Measurements from ENCODE around the gene CYREN. TPM values are rescaled to one million over a fixed set of nuclear protein-coding genes. Genes with fewer than 3 reads are reported as not detected.
A peak's percentile ranks its signal among the peaks of the same experiment; 100 is the strongest.

Gene CYREN
- total and polyA plus RNA-seq, 9 of the 15 experiments (the other 6 are each of a cell fraction or from before 2014, with no cell fraction given), result 13.9 to 108 (median 88.8) TPM

DNA sequence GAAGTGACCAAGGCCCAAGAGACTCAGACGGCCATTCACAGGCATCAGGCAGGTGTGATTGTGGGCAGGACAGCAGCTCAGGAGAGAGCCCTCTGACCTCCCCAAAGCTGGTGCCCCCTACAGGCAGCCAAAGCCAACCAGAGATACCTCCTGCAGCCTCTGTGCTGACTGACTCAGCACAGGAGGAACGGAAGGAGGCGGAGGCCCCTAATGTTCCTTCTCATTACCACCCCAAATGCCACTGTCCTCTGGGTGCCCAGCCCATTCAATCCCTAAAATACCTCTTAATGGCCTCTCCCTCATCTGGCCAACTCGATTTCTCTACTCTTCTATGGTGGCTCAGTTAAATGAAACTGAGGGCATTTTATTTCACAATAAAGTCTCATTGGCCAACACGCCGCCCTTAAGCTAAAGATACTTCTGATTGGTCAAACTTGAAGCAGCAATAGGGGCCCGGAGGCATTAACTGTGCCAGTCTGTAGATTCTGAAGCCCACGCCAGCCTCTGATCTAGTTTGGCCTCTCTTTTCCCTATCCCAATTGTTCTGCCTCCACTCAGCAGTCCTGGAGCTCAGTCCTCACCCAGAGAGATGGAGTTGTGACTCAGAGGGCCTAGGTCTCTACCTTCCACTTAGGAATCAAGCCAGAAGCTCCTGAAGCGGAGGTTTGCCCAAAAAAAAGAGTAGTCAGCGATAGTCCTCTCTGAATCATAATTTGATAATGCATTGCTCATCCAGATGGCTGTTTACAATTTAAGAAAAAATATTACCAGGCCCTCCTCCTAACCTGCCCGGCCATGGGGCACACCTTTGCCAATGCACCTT lies 1.2 kb downstream of the CYREN start (continued):
- no peak for TF ChIP-seq STAT5B (CRISPR knock-in tag; IDR thresholded peaks at IDR 0.05)
- TF ChIP-seq ZEB2 (IDR thresholded peaks at IDR 0.05), result no peak
- TF ChIP-seq, protein P1, sequence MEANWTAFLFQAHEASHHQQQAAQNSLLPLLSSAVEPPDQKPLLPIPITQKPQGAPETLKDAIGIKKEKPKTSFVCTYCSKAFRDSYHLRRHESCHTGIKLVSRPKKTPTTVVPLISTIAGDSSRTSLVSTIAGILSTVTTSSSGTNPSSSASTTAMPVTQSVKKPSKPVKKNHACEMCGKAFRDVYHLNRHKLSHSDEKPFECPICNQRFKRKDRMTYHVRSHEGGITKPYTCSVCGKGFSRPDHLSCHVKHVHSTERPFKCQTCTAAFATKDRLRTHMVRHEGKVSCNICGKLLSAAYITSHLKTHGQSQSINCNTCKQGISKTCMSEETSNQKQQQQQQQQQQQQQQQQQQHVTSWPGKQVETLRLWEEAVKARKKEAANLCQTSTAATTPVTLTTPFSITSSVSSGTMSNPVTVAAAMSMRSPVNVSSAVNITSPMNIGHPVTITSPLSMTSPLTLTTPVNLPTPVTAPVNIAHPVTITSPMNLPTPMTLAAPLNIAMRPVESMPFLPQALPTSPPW (CRISPR knock-in tag; IDR thresholded peaks at IDR 0.05), result peak; percentile 33; the same call in 1 of the 2 replicates
- no peak for TF ChIP-seq ZKSCAN3 (CRISPR knock-in tag; IDR thresholded peaks at IDR 0.05)
- no peak for TF ChIP-seq LARP7 (IDR thresholded peaks at IDR 0.05)
- TF ChIP-seq, protein P2, sequence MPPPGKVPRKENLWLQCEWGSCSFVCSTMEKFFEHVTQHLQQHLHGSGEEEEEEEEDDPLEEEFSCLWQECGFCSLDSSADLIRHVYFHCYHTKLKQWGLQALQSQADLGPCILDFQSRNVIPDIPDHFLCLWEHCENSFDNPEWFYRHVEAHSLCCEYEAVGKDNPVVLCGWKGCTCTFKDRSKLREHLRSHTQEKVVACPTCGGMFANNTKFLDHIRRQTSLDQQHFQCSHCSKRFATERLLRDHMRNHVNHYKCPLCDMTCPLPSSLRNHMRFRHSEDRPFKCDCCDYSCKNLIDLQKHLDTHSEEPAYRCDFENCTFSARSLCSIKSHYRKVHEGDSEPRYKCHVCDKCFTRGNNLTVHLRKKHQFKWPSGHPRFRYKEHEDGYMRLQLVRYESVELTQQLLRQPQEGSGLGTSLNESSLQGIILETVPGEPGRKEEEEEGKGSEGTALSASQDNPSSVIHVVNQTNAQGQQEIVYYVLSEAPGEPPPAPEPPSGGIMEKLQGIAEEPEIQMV (tag; conservative IDR thresholded peaks at IDR 0.05; ENCODE audit: low read depth), result no peak
- TF ChIP-seq FOXJ3 (CRISPR knock-in tag; IDR thresholded peaks at IDR 0.05), result no peak
- TF ChIP-seq ZSCAN32 (CRISPR knock-in tag; IDR thresholded peaks at IDR 0.05), result no peak
- no peak for TF ChIP-seq KHSRP (IDR thresholded peaks at IDR 0.05)
- no peak for TF ChIP-seq EGR1 (conservative IDR thresholded peaks at IDR 0.05)
- TF ChIP-seq TAF1 (IDR thresholded peaks at IDR 0.05; ENCODE audit: control insufficient read depth, extremely low read depth, insufficient read depth, low read length, severe bottlenecking), result no peak
- TF ChIP-seq PHF21A (IDR thresholded peaks at IDR 0.05; ENCODE audit: borderline replicate concordance, low read depth), result no peak
- TF ChIP-seq SRSF9 (IDR thresholded peaks at IDR 0.05; ENCODE audit: borderline replicate concordance, low read depth, low read length), result no peak
- no peak; the same call in 1 of the 2 replicates for TF ChIP-seq ARID1B (IDR thresholded peaks at IDR 0.05)
- no peak for TF ChIP-seq BDP1 (IDR thresholded peaks at IDR 0.05; ENCODE audit: insufficient read depth, insufficient read length)
- TF ChIP-seq, protein P3, sequence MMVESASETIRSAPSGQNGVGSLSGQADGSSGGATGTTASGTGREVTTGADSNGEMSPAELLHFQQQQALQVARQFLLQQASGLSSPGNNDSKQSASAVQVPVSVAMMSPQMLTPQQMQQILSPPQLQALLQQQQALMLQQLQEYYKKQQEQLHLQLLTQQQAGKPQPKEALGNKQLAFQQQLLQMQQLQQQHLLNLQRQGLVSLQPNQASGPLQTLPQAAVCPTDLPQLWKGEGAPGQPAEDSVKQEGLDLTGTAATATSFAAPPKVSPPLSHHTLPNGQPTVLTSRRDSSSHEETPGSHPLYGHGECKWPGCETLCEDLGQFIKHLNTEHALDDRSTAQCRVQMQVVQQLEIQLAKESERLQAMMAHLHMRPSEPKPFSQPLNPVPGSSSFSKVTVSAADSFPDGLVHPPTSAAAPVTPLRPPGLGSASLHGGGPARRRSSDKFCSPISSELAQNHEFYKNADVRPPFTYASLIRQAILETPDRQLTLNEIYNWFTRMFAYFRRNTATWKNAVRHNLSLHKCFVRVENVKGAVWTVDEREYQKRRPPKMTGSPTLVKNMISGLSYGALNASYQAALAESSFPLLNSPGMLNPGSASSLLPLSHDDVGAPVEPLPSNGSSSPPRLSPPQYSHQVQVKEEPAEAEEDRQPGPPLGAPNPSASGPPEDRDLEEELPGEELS (CRISPR knock-in tag; IDR thresholded peaks at IDR 0.05; ENCODE audit: borderline replicate concordance), result no peak
- no peak for TF ChIP-seq MXI1 (IDR thresholded peaks at IDR 0.05; ENCODE audit: low read depth, low read length)
- no peak for TF ChIP-seq NR1H2 (CRISPR knock-in tag; IDR thresholded peaks at IDR 0.05)
- TF ChIP-seq, protein P4, sequence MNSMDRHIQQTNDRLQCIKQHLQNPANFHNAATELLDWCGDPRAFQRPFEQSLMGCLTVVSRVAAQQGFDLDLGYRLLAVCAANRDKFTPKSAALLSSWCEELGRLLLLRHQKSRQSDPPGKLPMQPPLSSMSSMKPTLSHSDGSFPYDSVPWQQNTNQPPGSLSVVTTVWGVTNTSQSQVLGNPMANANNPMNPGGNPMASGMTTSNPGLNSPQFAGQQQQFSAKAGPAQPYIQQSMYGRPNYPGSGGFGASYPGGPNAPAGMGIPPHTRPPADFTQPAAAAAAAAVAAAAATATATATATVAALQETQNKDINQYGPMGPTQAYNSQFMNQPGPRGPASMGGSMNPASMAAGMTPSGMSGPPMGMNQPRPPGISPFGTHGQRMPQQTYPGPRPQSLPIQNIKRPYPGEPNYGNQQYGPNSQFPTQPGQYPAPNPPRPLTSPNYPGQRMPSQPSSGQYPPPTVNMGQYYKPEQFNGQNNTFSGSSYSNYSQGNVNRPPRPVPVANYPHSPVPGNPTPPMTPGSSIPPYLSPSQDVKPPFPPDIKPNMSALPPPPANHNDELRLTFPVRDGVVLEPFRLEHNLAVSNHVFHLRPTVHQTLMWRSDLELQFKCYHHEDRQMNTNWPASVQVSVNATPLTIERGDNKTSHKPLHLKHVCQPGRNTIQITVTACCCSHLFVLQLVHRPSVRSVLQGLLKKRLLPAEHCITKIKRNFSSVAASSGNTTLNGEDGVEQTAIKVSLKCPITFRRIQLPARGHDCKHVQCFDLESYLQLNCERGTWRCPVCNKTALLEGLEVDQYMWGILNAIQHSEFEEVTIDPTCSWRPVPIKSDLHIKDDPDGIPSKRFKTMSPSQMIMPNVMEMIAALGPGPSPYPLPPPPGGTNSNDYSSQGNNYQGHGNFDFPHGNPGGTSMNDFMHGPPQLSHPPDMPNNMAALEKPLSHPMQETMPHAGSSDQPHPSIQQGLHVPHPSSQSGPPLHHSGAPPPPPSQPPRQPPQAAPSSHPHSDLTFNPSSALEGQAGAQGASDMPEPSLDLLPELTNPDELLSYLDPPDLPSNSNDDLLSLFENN (IDR thresholded peaks at IDR 0.05; ENCODE audit: low read depth in 2 of 2, low read length in 2 of 2), result no peak
- TF ChIP-seq ZNF184 (CRISPR knock-in tag; IDR thresholded peaks at IDR 0.05), result no peak
- no peak for TF ChIP-seq ZNF668 (CRISPR knock-in tag; IDR thresholded peaks at IDR 0.05)
